HCT116 (cell line): ENCODE measurements around the gene TRPM5. TPM values are rescaled to one million over a fixed set of nuclear protein-coding genes. Genes with fewer than 3 reads are reported as not detected.

ENCODE experiments used
- ATAC-seq: fragments of 200-7000 bp; cut with Tn5 transposase; 2 replicates; pipeline ENCODE4 v1.9.1; 2020; ENCODE audit warnings: mild to moderate bottlenecking, moderate library complexity
- BruUV-seq: library from RNA; stranded (reverse); fragments of 400-500 nt; replicated peaks from 2 replicates; lab custom pipeline; 2021; lab: Mats Ljungman, UMichigan
- CTCF ChIA-PET: fragments of 300-600 bp; sonication (Branson Sonifier 250); formaldehyde crosslinking; loops from one replicate; lab custom pipeline; 2021; ENCODE audit warnings: antibody characterized with exemption; lab: Charles Lee
- POLR2A ChIA-PET: fragments of 300-600, 350-600 bp; sonication (Branson Sonifier 250); formaldehyde crosslinking; loops from one replicate; lab custom pipeline; 2021; ENCODE audit warnings: antibody characterized with exemption; lab: Charles Lee
- RAD21 ChIA-PET, 2 experiments: fragments of 300-600 bp; sonication (Branson Sonifier 250); formaldehyde crosslinking; loops; one replicate each; lab custom pipeline; 2023; ENCODE audit warnings: low total read pairs in 2 of 2; ENCODE audit not compliant: uncharacterized antibody in 2 of 2, unreplicated experiment in 2 of 2, low non-redundant PET in 1 of 2; lab: Charles Lee
- DNase-seq: peaks from one replicate; pipeline ENCODE4 v3.0.0-alpha.2; 2010; ENCODE audit warnings: low read depth, low spot score
- H2AFZ ChIP-seq: fragments of 200-600 bp; shearing (Covaris generic), sonication (generic); 2 replicates; pipeline ENCODE4 v1.6.1; 2017; ENCODE audit warnings: low read depth, mixed run types, mixed read lengths, antibody characterized with exemption, low read length; ENCODE audit not compliant: poor library complexity, severe bottlenecking
- H3K27ac ChIP-seq: 2 replicates; pipeline ENCODE4 v1.5.1; 2012; ENCODE audit warnings: low read depth, low read length
- H3K27me3 ChIP-seq: fragments of 200-600 bp; sonication (generic); 2 replicates; pipeline ENCODE4 v1.6.1; 2016; ENCODE audit warnings: mixed run types, low read length, mixed read lengths; ENCODE audit not compliant: insufficient read depth
- H3K36me3 ChIP-seq, 2 experiments: fragments of 200-500 bp in 1 of 2; fragments of 200-600 bp in 1 of 2; sonication (Bioruptor generic) in 1 of 2; sonication (generic) in 1 of 2; 2 replicates each; pipeline versions ENCODE4 v1.5.1 to v1.6.1; 2014 to 2016; ENCODE audit warnings: low read length in 2 of 2, inconsistent platforms in 1 of 2, mixed read lengths in 1 of 2, mixed run types in 1 of 2; ENCODE audit not compliant: insufficient read depth in 2 of 2, control insufficient read depth in 1 of 2
- H3K4me1 ChIP-seq, 2 experiments: fragments of 200-600 bp in 1 of 2; sonication (generic) in 1 of 2; 2 replicates each; pipeline versions ENCODE4 v1.5.1 to v1.6.1; 2012 to 2017; ENCODE audit warnings: low read length in 2 of 2, inconsistent platforms in 1 of 2, mild to moderate bottlenecking in 1 of 2, mixed read lengths in 1 of 2, mixed run types in 1 of 2, moderate library complexity in 1 of 2; ENCODE audit not compliant: insufficient read depth in 2 of 2, control insufficient read depth in 1 of 2
- H3K4me2 ChIP-seq: fragments of 200-600 bp; sonication (generic); 2 replicates; pipeline ENCODE4 v1.6.1; 2017; ENCODE audit warnings: mixed run types, low read length, mixed read lengths
- H3K4me3 ChIP-seq, 2 experiments: fragments of 200-600 bp in 1 of 2; sonication (generic) in 1 of 2; replicated peaks in 1 of 2; 2 replicates each; pipeline ENCODE4 v1.5.1; 2011 to 2016; ENCODE audit warnings: low read length in 2 of 2, control low read depth in 1 of 2, low read depth in 1 of 2, mild to moderate bottlenecking in 1 of 2, mixed read lengths in 1 of 2, mixed run types in 1 of 2
- H3K79me2 ChIP-seq: fragments of 200-600 bp; sonication (generic); 2 replicates; pipeline ENCODE4 v1.6.1; 2017; ENCODE audit warnings: mild to moderate bottlenecking, mixed run types, low read length, moderate library complexity, mixed read lengths; ENCODE audit not compliant: insufficient read depth
- H3K9ac ChIP-seq: fragments of 200-600 bp; sonication (generic); 2 replicates; pipeline ENCODE4 v1.6.1; 2016; ENCODE audit warnings: low read length, mixed read lengths
- H3K9me2 ChIP-seq: fragments of 200-600 bp; sonication (generic), shearing (Covaris generic); 2 replicates; pipeline ENCODE4 v1.6.1; 2017; ENCODE audit warnings: mixed run types, mild to moderate bottlenecking, moderate library complexity; ENCODE audit not compliant: insufficient read depth
- H3K9me3 ChIP-seq, 2 experiments: fragments of 200-500 bp in 1 of 2; fragments of 200-600 bp in 1 of 2; sonication (Bioruptor generic) in 1 of 2; sonication (generic) in 1 of 2; 2 replicates each; pipeline ENCODE4 v1.6.1; 2014 to 2017; ENCODE audit warnings: low read length in 2 of 2, mixed read lengths in 2 of 2, inconsistent platforms in 1 of 2, low read depth in 1 of 2, mild to moderate bottlenecking in 1 of 2, mixed run types in 1 of 2, moderate library complexity in 1 of 2; ENCODE audit not compliant: control insufficient read depth in 1 of 2, insufficient read depth in 1 of 2
- H4K20me1 ChIP-seq: fragments of 200-600 bp; sonication (generic), shearing (Covaris generic); 2 replicates; pipeline ENCODE4 v1.6.1; 2017; ENCODE audit warnings: mixed run types, mild to moderate bottlenecking, moderate library complexity; ENCODE audit not compliant: insufficient read depth
- ATF3 ChIP-seq: IDR thresholded peaks from 2 replicates; pipeline ENCODE4 v1.6.1; 2012
- CBX3 ChIP-seq: IDR thresholded peaks from 2 replicates; pipeline ENCODE4 v1.6.1; 2012; ENCODE audit warnings: low read depth
- CEBPB ChIP-seq: IDR thresholded peaks from 2 replicates; pipeline ENCODE4 v1.6.1; 2012; ENCODE audit warnings: low read depth
- CTCF ChIP-seq, 3 experiments: fragments of 200-600 bp in 1 of 3; sonication (generic) in 1 of 3; IDR thresholded peaks in 2 of 3; conservative IDR thresholded peaks in 1 of 3; 2 replicates each; pipeline ENCODE4 v1.5.1; 2012 to 2017; ENCODE audit warnings: low read depth in 2 of 3, low read length in 2 of 3, antibody characterized with exemption in 1 of 3, borderline replicate concordance in 1 of 3, control low read depth in 1 of 3, mild to moderate bottlenecking in 1 of 3, mixed read lengths in 1 of 3, mixed run types in 1 of 3, moderate library complexity in 1 of 3; ENCODE audit not compliant: insufficient read depth in 1 of 3
- EZH2 ChIP-seq: fragments of 200-600 bp; sonication (generic); IDR thresholded peaks from 2 replicates; pipeline ENCODE4 v1.6.1; 2017; ENCODE audit warnings: antibody characterized with exemption, mixed run types
- JUND ChIP-seq: IDR thresholded peaks from 2 replicates; pipeline ENCODE4 v1.6.1; 2012
- ZBTB33 ChIP-seq: IDR thresholded peaks from 2 replicates; pipeline ENCODE4 v1.6.1; 2011; ENCODE audit warnings: mild to moderate bottlenecking, low read length, moderate library complexity; ENCODE audit not compliant: insufficient replicate concordance; ENCODE audit errors: extremely low read depth
- intact Hi-C: fragments of 100-400 bp; cut with micrococcal nuclease; formaldehyde crosslinking; loops from 2 replicates; pipeline ENCODE4 v1.10.0; 2022
- total RNA-seq: library from RNA; stranded (reverse); gene quantifications from one replicate; pipeline ENCODE4 v1.2.1, GENCODE V29; 2021; ENCODE audit not compliant: unreplicated experiment

Gene TRPM5
- total RNA-seq, 1 experiment from 2014 or later, result 0.07 TPM

- H3K4me3 ChIP-seq, result no peak overlapping the region
- ChIA-PET RAD21 (no interaction called here), POLR2A (no interaction called here), CTCF (no interaction called here)
- no peaks in the 10 kb centered on the region for H3K4me1 ChIP-seq
- no peaks in the 10 kb centered on the region for H4K20me1 ChIP-seq
- intact Hi-C loops, result no loop called here
- no TSS peak for BruUV-seq
- no peak for DNase-seq
- H3K4me2 ChIP-seq, result no peak overlapping the region
- no peaks in the 10 kb centered on the region for H3K27me3 ChIP-seq
- H3K9me2 ChIP-seq, result no peaks in the 10 kb centered on the region
- no peaks in the 10 kb centered on the region for H3K79me2 ChIP-seq
- H3K9ac ChIP-seq, result no peak overlapping the region
- H3K9me3 ChIP-seq, result peaks cover 7 to 14% of the 10 kb centered on the region in 2 experiments; a peak in 3 of 4 replicates
- TF ChIP-seq CEBPB, result no peak
- no peak for TF ChIP-seq EZH2
- TF ChIP-seq ATF3, result no peak
- no peak for TF ChIP-seq ZBTB33
- no peak for TF ChIP-seq CBX3
- TF ChIP-seq JUND, result no peak
- no peak for TF ChIP-seq CTCF (IDR thresholded peaks at IDR 0.05 in 2 of 3, conservative IDR thresholded peaks at IDR 0.05 in 1 of 3; ENCODE audit: borderline replicate concordance in 1 of 3, insufficient read depth in 1 of 3, low read depth in 2 of 3, low read length in 2 of 3)
- no peaks in the 10 kb centered on the region for H3K36me3 ChIP-seq
- H2AFZ ChIP-seq, result no peak overlapping the region
- no peak for ATAC-seq
- H3K27ac ChIP-seq, result no peak overlapping the region
Observed at GRCh38 chr11:2488004-2488403, 43.7 kb upstream of the TRPM5 start.
